GM12891 (cell line): ENCODE data around the gene SH3BP5L.

Experiments used
- PAX5 ChIP-seq: IDR thresholded peaks from 2 replicates; pipeline ENCODE4 v1.6.1; 2011; ENCODE audit warnings: low read length, moderate library complexity, mild to moderate bottlenecking; ENCODE audit not compliant: insufficient read depth, severe bottlenecking
- POLR2A ChIP-seq: IDR thresholded peaks from 2 replicates; pipeline ENCODE4 v1.6.1; 2011; ENCODE audit warnings: low read depth, low read length, control low read depth

GRCh38 chr1:248822148-248823032 lies 3.3 kb downstream of the SH3BP5L start:
- TF ChIP-seq POLR2A (no peak), PAX5 (no peak)
